ENCODE data around the gene RNF207.
"Not testable (repeated sequence)": the region's sequence is repeated elsewhere in the genome, so short reads cannot be mapped to it uniquely, and the experiment has no call there.

Gene RNF207

DNA sequence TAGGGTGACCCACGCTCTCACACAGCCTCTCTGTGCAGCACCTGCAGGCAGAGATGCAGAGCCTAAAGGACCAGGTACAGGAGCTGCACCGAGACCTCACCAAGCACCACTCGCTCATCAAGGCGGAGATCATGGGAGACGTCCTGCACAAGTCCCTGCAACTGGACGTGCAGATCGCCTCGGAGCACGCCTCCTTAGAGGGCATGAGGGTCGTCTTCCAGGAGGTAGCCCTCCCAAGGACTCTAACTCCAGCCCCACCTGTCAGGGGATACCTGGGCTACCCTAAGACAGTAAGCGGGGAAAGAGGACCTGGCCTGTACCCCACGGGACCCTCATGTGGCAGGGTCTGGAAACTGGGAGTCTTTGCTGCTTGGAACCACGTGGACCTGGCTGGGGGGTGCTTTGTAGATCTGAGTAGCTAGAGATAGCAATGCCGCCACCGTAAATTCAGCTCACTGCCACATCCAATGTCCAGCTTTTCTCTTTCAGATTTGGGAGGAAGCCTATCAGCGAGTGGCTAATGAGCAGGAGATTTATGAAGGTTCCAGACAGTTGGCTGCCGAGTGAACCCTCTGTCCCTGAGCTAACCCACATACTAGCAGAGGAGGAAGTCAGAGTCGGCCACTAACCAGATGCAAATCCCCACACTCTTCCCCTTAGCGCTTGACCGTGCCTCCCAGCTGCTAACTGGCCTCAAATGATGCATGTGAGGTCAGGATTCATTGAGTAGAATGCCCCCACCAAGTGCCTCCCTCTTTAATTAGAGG is 6.5 kb downstream of the RNF207 start:
- Histone ChIP-seq H3K9me2 (replicated peaks; ENCODE audit: insufficient read depth, low read length) (no peaks in the 10 kb centered on the region), H3K4me2 (ENCODE audit: low read depth, low read length, poor library complexity, severe bottlenecking) (no peak overlapping the region), H3K9me3 (ENCODE audit: insufficient read depth, low read length) (no peaks in the 10 kb centered on the region), H3K9ac (ENCODE audit: low read length) (no peak overlapping the region), H3K79me2 (ENCODE audit: insufficient read depth, low read length) (no peaks in the 10 kb centered on the region), H3K27ac (ENCODE audit: low read depth, low read length) (no peak overlapping the region), H2AFZ (ENCODE audit: low read depth, low read length, severe bottlenecking) (no peak overlapping the region), H3K4me3 (ENCODE audit: insufficient read depth, low read length, poor library complexity, severe bottlenecking) (no peak overlapping the region), H4K20me1 (ENCODE audit: low read depth, low read length) (no peaks in the 10 kb centered on the region), H3K36me3 (ENCODE audit: low read length) (no peaks in the 10 kb centered on the region), H3K27me3 (ENCODE audit: low read length) (no peaks in the 10 kb centered on the region), H3F3A (ENCODE audit: insufficient read depth) (no peaks in the 10 kb centered on the region)
- TF ChIP-seq, protein P1, sequence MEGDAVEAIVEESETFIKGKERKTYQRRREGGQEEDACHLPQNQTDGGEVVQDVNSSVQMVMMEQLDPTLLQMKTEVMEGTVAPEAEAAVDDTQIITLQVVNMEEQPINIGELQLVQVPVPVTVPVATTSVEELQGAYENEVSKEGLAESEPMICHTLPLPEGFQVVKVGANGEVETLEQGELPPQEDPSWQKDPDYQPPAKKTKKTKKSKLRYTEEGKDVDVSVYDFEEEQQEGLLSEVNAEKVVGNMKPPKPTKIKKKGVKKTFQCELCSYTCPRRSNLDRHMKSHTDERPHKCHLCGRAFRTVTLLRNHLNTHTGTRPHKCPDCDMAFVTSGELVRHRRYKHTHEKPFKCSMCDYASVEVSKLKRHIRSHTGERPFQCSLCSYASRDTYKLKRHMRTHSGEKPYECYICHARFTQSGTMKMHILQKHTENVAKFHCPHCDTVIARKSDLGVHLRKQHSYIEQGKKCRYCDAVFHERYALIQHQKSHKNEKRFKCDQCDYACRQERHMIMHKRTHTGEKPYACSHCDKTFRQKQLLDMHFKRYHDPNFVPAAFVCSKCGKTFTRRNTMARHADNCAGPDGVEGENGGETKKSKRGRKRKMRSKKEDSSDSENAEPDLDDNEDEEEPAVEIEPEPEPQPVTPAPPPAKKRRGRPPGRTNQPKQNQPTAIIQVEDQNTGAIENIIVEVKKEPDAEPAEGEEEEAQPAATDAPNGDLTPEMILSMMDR (IDR thresholded peaks at IDR 0.05; ENCODE audit: insufficient read depth, low read length, poor library complexity, severe bottlenecking) = no peak
- no peak for TF ChIP-seq EZH2phosphoT487 (conservative IDR thresholded peaks at IDR 0.05; ENCODE audit: low read length)

DNA sequence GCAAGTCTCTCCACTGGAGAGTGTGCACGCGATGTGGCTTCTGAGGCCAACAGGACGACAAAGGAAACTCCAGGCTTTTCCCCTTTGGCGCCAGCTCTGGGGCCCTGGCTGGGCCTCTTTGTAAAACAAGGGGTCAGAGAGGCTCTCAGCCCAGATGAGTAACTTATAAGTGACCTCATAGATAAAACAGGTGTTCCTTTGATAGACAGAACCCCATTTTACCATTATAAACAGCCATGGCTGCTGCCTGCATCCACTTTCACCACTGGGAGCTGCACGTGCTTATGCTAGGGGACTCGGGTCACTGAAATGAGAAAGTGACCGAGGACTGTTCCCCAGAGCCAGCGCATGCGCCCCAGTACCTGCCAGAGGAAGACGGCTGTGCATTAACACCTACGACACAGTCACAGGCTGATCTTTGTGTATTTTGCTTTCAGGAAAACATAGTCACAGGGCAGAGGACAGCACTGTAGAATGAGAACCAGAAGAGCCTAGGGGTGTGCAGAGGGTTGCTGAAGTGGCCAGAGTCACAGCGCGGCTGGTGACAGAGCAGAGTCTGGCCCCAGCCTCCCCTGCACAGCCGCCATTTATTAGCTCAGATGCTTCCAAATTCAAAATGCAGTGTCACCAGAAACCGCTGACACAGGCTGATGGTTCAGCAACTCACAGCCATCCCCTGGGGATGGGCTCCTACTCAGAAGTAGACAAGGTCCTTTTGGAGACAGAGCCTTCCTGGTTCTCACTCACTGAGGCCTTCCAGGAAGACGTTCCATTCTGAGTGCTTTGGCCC is 12.7 kb downstream of the RNF207 start:
- Histone ChIP-seq H3F3A (ENCODE audit: insufficient read depth) (no peaks in the 10 kb centered on the region), H3K36me3 (ENCODE audit: low read length) (no peaks in the 10 kb centered on the region), H3K79me2 (ENCODE audit: insufficient read depth, low read length) (no peaks in the 10 kb centered on the region), H3K4me2 (ENCODE audit: low read depth, low read length, poor library complexity, severe bottlenecking) (no peak overlapping the region), H3K9me2 (replicated peaks; ENCODE audit: insufficient read depth, low read length) (no peaks in the 10 kb centered on the region), H3K9me3 (ENCODE audit: insufficient read depth, low read length) (no peaks in the 10 kb centered on the region), H3K27me3 (ENCODE audit: low read length) (no peaks in the 10 kb centered on the region), H3K4me3 (ENCODE audit: insufficient read depth, low read length, poor library complexity, severe bottlenecking) (no peak overlapping the region), H3K27ac (ENCODE audit: low read depth, low read length) (no peak overlapping the region), H4K20me1 (ENCODE audit: low read depth, low read length) (no peaks in the 10 kb centered on the region), H3K9ac (ENCODE audit: low read length) (no peak overlapping the region), H2AFZ (ENCODE audit: low read depth, low read length, severe bottlenecking) (no peak overlapping the region)
- TF ChIP-seq EZH2phosphoT487 (conservative IDR thresholded peaks at IDR 0.05; ENCODE audit: low read length) = no peak
- TF ChIP-seq, protein P1 (IDR thresholded peaks at IDR 0.05; ENCODE audit: insufficient read depth, low read length, poor library complexity, severe bottlenecking) = no peak

DNA sequence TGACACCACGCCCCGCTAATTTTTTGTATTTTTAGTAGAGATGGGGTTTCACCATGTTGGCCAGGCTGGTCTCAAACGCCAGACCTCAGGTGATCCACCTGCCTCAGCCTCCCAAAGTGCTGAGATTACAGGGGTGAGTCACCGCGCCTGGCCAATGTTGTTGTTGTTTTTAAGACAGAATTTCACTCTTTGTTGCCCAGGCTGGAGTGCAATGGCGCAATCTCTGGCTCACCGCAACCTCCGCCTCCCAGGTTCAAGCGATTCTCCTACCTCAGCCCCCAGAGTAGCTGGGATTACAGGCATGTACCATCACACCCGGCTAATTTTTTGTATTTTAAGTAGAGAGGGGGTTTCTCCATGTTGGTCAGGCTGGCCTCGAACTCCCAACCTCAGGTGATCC is 13.7 kb downstream of the RNF207 start:
- not testable (repeated sequence) for H3K9ac ChIP-seq (ENCODE audit: low read length); H3K27ac ChIP-seq (ENCODE audit: low read depth, low read length); H3K27me3 ChIP-seq (ENCODE audit: low read length); H3K36me3 ChIP-seq (ENCODE audit: low read length); H3K4me3 ChIP-seq (ENCODE audit: insufficient read depth, low read length, poor library complexity, severe bottlenecking); H3K9me2 ChIP-seq (replicated peaks; ENCODE audit: insufficient read depth, low read length); H3K4me2 ChIP-seq (ENCODE audit: low read depth, low read length, poor library complexity, severe bottlenecking); H3K79me2 ChIP-seq (ENCODE audit: insufficient read depth, low read length); H4K20me1 ChIP-seq (ENCODE audit: low read depth, low read length); H3F3A ChIP-seq (ENCODE audit: insufficient read depth); H3K9me3 ChIP-seq (ENCODE audit: insufficient read depth, low read length); H2AFZ ChIP-seq (ENCODE audit: low read depth, low read length, severe bottlenecking)

DNA sequence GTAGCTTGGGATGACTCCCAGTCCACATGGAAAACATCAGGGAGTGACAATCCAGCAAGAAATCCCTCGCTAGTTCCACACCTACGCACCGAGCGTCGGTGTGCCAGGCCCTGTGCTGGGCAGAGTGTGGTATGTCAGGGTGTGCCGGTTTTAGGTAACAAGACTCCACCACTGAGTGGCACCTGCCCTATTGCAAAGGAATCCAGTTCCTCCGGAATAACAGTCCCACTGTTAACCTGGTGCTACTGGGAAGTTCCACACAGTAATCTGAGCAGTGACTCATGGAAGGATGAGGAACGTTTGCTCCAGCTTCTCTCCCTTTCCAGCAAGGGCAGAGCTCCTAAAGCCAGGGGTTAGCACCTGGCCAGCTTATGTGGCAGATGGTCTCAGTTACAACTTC is 14.3 kb downstream of the RNF207 start:
- Histone ChIP-seq H3K9ac (ENCODE audit: low read length) (no peak overlapping the region), H4K20me1 (ENCODE audit: low read depth, low read length) (no peaks in the 10 kb centered on the region), H3K36me3 (ENCODE audit: low read length) (no peaks in the 10 kb centered on the region), H2AFZ (ENCODE audit: low read depth, low read length, severe bottlenecking) (no peak overlapping the region), H3K79me2 (ENCODE audit: insufficient read depth, low read length) (no peaks in the 10 kb centered on the region), H3K27ac (ENCODE audit: low read depth, low read length) (no peak overlapping the region), H3K9me3 (ENCODE audit: insufficient read depth, low read length) (no peaks in the 10 kb centered on the region), H3K4me2 (ENCODE audit: low read depth, low read length, poor library complexity, severe bottlenecking) (no peak overlapping the region), H3K9me2 (replicated peaks; ENCODE audit: insufficient read depth, low read length) (no peaks in the 10 kb centered on the region), H3K4me3 (ENCODE audit: insufficient read depth, low read length, poor library complexity, severe bottlenecking) (no peak overlapping the region), H3K27me3 (ENCODE audit: low read length) (no peaks in the 10 kb centered on the region), H3F3A (ENCODE audit: insufficient read depth) (no peaks in the 10 kb centered on the region)
- TF ChIP-seq EZH2phosphoT487 (conservative IDR thresholded peaks at IDR 0.05; ENCODE audit: low read length) = no peak
- TF ChIP-seq, protein P1 (IDR thresholded peaks at IDR 0.05; ENCODE audit: insufficient read depth, low read length, poor library complexity, severe bottlenecking) = no peak

All from SU-DHL-6 (cell line).